GM19372 (cell line): ENCODE data around the gene ITGB5.
"Not testable (repeated sequence)": the region's sequence is repeated elsewhere in the genome, so short reads cannot be mapped to it uniquely, and the experiment has no call there.

Experiments
- ATAC-seq: cut with Tn5 transposase; IDR thresholded peaks from one replicate; pipeline ENCODE4 v1.9.1; 2021; ENCODE audit warnings: mild to moderate bottlenecking, low read depth, moderate library complexity; ENCODE audit not compliant: unreplicated experiment

Gene ITGB5

GRCh38 chr3:124761935-124762660 is 125.1 kb downstream of the ITGB5 start:
- ATAC-seq = no peak

- no peak for ATAC-seq
These were observed 125.8 kb downstream of the ITGB5 start for GRCh38 chr3:124761250-124761796.

- ATAC-seq = no peak
These were observed 126.6 kb downstream of the ITGB5 start for GRCh38 chr3:124760601-124761000.

GRCh38 chr3:124759666-124760401 is 127.3 kb downstream of the ITGB5 start:
- ATAC-seq = no peak

- ATAC-seq = no peak
These were observed 128.1 kb downstream of the ITGB5 start for GRCh38 chr3:124758851-124759635.

- not testable (repeated sequence) for ATAC-seq
These were observed 129.2 kb downstream of the ITGB5 start for GRCh38 chr3:124757926-124758325.

GRCh38 chr3:124752051-124752450 is 135.1 kb downstream of the ITGB5 start:
- ATAC-seq = no peak

- ATAC-seq = no peak
These were observed 135.7 kb downstream of the ITGB5 start for GRCh38 chr3:124751501-124751900.

- not testable (repeated sequence) for ATAC-seq
These were observed 137.3 kb downstream of the ITGB5 start for GRCh38 chr3:124749877-124750276.

GRCh38 chr3:124748560-124749198 is 138.5 kb downstream of the ITGB5 start:
- no peak for ATAC-seq

- ATAC-seq = no peak
These were observed 139.8 kb downstream of the ITGB5 start for GRCh38 chr3:124747111-124747981.

- ATAC-seq = no peak
These were observed 141.4 kb downstream of the ITGB5 start for GRCh38 chr3:124745756-124746155.

- ATAC-seq = no peak
These were observed 146.1 kb downstream of the ITGB5 start for GRCh38 chr3:124741027-124741426.

GRCh38 chr3:124731760-124732159 is 155.4 kb downstream of the ITGB5 start:
- ATAC-seq = no peak

- no peak for ATAC-seq
These were observed 156.2 kb downstream of the ITGB5 start for GRCh38 chr3:124730941-124731297.

GRCh38 chr3:124730129-124730940 is 156.8 kb downstream of the ITGB5 start, which contains the start of gene UMPS:
UMPS (plus strand) TSS chr3:124730452; CDS start chr3:124730472, 20 bp downstream.
- ATAC-seq = peak; percentile 96

- no peak for ATAC-seq
These were observed 164.6 kb downstream of the ITGB5 start for GRCh38 chr3:124722589-124722988.

GRCh38 chr3:124714223-124714853 is 172.8 kb downstream of the ITGB5 start:
- ATAC-seq = no peak
